ENCODE results near the gene TRAPPC4. TPM values are rescaled to one million over a fixed set of nuclear protein-coding genes. Genes with fewer than 3 reads are reported as not detected.

The TRAPPC4 gene
- total and polyA plus RNA-seq, 7 donors, result 32.4 to 90.9 (median 51.8) TPM

- H3K9me3 ChIP-seq, result no peaks in the 10 kb centered on the region
- peak overlapping the region; percentile 86 to 94 (median 90) for H3K27ac ChIP-seq
- H3K36me3 ChIP-seq, result peaks cover 0 to 44% (median 15%) of the 10 kb centered on the region in 4 donors
- intact Hi-C loops (cut with DNase I), result no loop called here
- H3K27me3 ChIP-seq, result no peaks in the 10 kb centered on the region
- 57 to 70% methylated on average over 6 of the region's 6 CpGs for WGBS, 2 donors
- H3K4me3 ChIP-seq, result peak overlapping the region; percentile 62 to 96 (median 84)
- TF ChIP-seq EP300 (IDR thresholded peaks at IDR 0.05), result no peak
- TF ChIP-seq POLR2A (IDR thresholded peaks at IDR 0.05), result no peak
- TF ChIP-seq POLR2AphosphoS5 (IDR thresholded peaks at IDR 0.05), result no peak
- TF ChIP-seq, protein P1, sequence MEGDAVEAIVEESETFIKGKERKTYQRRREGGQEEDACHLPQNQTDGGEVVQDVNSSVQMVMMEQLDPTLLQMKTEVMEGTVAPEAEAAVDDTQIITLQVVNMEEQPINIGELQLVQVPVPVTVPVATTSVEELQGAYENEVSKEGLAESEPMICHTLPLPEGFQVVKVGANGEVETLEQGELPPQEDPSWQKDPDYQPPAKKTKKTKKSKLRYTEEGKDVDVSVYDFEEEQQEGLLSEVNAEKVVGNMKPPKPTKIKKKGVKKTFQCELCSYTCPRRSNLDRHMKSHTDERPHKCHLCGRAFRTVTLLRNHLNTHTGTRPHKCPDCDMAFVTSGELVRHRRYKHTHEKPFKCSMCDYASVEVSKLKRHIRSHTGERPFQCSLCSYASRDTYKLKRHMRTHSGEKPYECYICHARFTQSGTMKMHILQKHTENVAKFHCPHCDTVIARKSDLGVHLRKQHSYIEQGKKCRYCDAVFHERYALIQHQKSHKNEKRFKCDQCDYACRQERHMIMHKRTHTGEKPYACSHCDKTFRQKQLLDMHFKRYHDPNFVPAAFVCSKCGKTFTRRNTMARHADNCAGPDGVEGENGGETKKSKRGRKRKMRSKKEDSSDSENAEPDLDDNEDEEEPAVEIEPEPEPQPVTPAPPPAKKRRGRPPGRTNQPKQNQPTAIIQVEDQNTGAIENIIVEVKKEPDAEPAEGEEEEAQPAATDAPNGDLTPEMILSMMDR (IDR thresholded peaks at IDR 0.05), result no peak
- no peak for DNase-seq
- peaks cover 0 to 31% (median 19%) of the 10 kb centered on the region in 4 donors for H3K4me1 ChIP-seq
These were observed 19.7 kb upstream of the TRAPPC4 start for GRCh38 chr11:118998822-118999221.

GRCh38 chr11:119000906-119001305 is 17.7 kb upstream of the TRAPPC4 start:
- peaks cover 6 to 61% (median 19%) of the 10 kb centered on the region in 4 donors for H3K36me3 ChIP-seq
- H3K27ac ChIP-seq, result no peak overlapping the region
- H3K4me3 ChIP-seq, result no peak overlapping the region
- H3K27me3 ChIP-seq, result no peaks in the 10 kb centered on the region
- TF ChIP-seq, protein P1 (IDR thresholded peaks at IDR 0.05), result no peak
- TF ChIP-seq POLR2A (IDR thresholded peaks at IDR 0.05), result no peak
- no peak for TF ChIP-seq POLR2AphosphoS5 (IDR thresholded peaks at IDR 0.05)
- TF ChIP-seq EP300 (IDR thresholded peaks at IDR 0.05), result no peak
- DNase-seq, result no peak
- intact Hi-C loops (cut with DNase I), result no loop called here
- peaks cover 0 to 31% (median 19%) of the 10 kb centered on the region in 4 donors for H3K4me1 ChIP-seq
- WGBS, 2 donors, result 67 to 70% methylated on average over 1 of the region's 1 CpG
- H3K9me3 ChIP-seq, result no peaks in the 10 kb centered on the region

GRCh38 chr11:119006656-119007055 is 11.9 kb upstream of the TRAPPC4 start:
- H3K36me3 ChIP-seq, result peaks cover 12 to 84% (median 36%) of the 10 kb centered on the region in 4 donors
- no peak overlapping the region for H3K4me3 ChIP-seq
- DNase-seq, result peak; percentile 12
- 89 to 91% methylated on average over 4 of the region's 4 CpGs for WGBS, 2 donors
- H3K27me3 ChIP-seq, result no peaks in the 10 kb centered on the region
- H3K4me1 ChIP-seq, result no peaks in the 10 kb centered on the region
- TF ChIP-seq POLR2AphosphoS5 (IDR thresholded peaks at IDR 0.05) (no peak), EP300 (IDR thresholded peaks at IDR 0.05) (no peak), POLR2A (IDR thresholded peaks at IDR 0.05) (no peak)
- TF ChIP-seq, protein P1 (IDR thresholded peaks at IDR 0.05), result no peak
- H3K9me3 ChIP-seq, result no peaks in the 10 kb centered on the region
- intact Hi-C loops (cut with DNase I), result no loop called here
- no peak overlapping the region for H3K27ac ChIP-seq

- no peak for TF ChIP-seq POLR2A (IDR thresholded peaks at IDR 0.05)
- TF ChIP-seq EP300 (IDR thresholded peaks at IDR 0.05), result no peak
- TF ChIP-seq, protein P1 (IDR thresholded peaks at IDR 0.05), result no peak
- TF ChIP-seq POLR2AphosphoS5 (IDR thresholded peaks at IDR 0.05), result no peak
- peak; percentile 50 for DNase-seq
- H3K36me3 ChIP-seq, result peaks cover 33 to 90% (median 63%) of the 10 kb centered on the region in 4 donors
These were observed 7.0 kb upstream of the TRAPPC4 start for GRCh38 chr11:119011476-119012053.

More at GRCh38 chr11:119011476-119012053, 7.0 kb upstream of the TRAPPC4 start:
- Histone ChIP-seq H3K9me3 (no peaks in the 10 kb centered on the region), H3K4me3 (no peak overlapping the region), H3K27ac (no peak overlapping the region), H3K27me3 (no peaks in the 10 kb centered on the region), H3K4me1 (peaks cover 0 to 12% (median 9%) of the 10 kb centered on the region in 4 donors)
- 86 to 91% methylated on average over 6 of the region's 6 CpGs for WGBS, 2 donors
- intact Hi-C loops (cut with DNase I), result no loop called here

Measured in sigmoid colon (tissue), 7 donors.